Astrocyte (in vitro differentiated cells and primary cell): ENCODE results near the gene RAD52.

Experiments used
- CTCF ChIP-seq: IDR thresholded peaks from 2 replicates; pipeline ENCODE4 v1.5.1; 2011; ENCODE audit warnings: low read depth, mild to moderate bottlenecking, inconsistent platforms, low read length, moderate library complexity; ENCODE audit not compliant: insufficient read depth
- EZH2 ChIP-seq: IDR thresholded peaks from 2 replicates; pipeline ENCODE4 v1.6.1; 2012; ENCODE audit warnings: mild to moderate bottlenecking, low read length, inconsistent platforms; ENCODE audit not compliant: insufficient read depth

DNA sequence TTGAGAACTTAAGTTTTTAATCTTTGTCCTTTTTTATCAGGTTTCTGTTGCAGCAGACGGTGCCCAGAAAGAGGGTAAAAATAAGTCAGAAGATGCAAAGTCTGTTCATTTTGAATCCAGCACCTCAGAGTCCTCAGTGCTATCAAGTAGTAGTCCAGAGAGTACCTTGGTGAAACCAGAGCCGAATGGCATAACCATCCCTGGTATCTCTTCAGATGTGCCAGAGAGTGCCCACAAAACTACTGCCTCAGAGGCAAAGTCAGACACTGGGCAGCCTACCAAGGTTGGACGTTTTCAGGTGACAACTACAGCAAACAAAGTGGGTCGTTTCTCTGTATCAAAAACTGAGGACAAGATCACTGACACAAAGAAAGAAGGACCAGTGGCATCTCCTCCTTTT is 53.5 kb downstream of the RAD52 start:
- TF ChIP-seq CTCF = no peak
- no peak for TF ChIP-seq EZH2
